SK-N-MC (cell line): ENCODE results near the gene STX10.

Experiments
- DNase-seq: peaks from one replicate; pipeline ENCODE4 v3.0.0-alpha.2; 2011; ENCODE audit warnings: low read depth, low spot score
- H3K27ac ChIP-seq: fragments of 200-600 bp; sonication (generic); 2 replicates; pipeline ENCODE4 v1.5.1; 2016; ENCODE audit warnings: mixed run types
- H3K36me3 ChIP-seq: fragments of 200-600 bp; sonication (generic); 2 replicates; pipeline ENCODE4 v1.6.1; 2017; ENCODE audit warnings: antibody characterized with exemption, low read length, mixed read lengths; ENCODE audit not compliant: insufficient read depth
- H3K4me3 ChIP-seq: fragments of 200-600 bp; sonication (generic); 2 replicates; pipeline ENCODE4 v1.5.1; 2016
- H3K9ac ChIP-seq: fragments of 200-600 bp; sonication (generic); 2 replicates; pipeline ENCODE4 v1.8.0; 2017; ENCODE audit warnings: mixed run types, mixed read lengths; ENCODE audit not compliant: insufficient read length
- H3K9me3 ChIP-seq: fragments of 200-600 bp; sonication (generic); 2 replicates; pipeline ENCODE4 v1.6.1; 2017; ENCODE audit warnings: low read depth, mild to moderate bottlenecking, antibody characterized with exemption, low read length, moderate library complexity, mixed read lengths
- EZH2 ChIP-seq: fragments of 200-600 bp; sonication (generic); IDR thresholded peaks from one replicate; pipeline ENCODE4 v1.6.1; 2017; ENCODE audit warnings: antibody characterized with exemption
- FOXP2 ChIP-seq: optimal IDR thresholded peaks from 2 replicates; pipeline ENCODE3; 2011; ENCODE audit warnings: mild to moderate bottlenecking, moderate library complexity; ENCODE audit not compliant: insufficient read depth; ENCODE audit errors: extremely low read length, control extremely low read depth
- POLR2AphosphoS5 ChIP-seq: IDR thresholded peaks from 2 replicates; pipeline ENCODE4 v1.6.1; 2012; ENCODE audit warnings: mild to moderate bottlenecking, low read depth, low read length, borderline replicate concordance

The STX10 gene

GRCh38 chr19:13155472-13156359 is 5.5 kb upstream of the STX10 start:
- no peaks in the 10 kb centered on the region for H3K36me3 ChIP-seq
- H3K4me3 ChIP-seq, result peak overlapping the region; percentile 81
- H3K9me3 ChIP-seq, result no peaks in the 10 kb centered on the region
- DNase-seq, result no peak
- peak overlapping the region; percentile 87 for H3K9ac ChIP-seq
- TF ChIP-seq EZH2, result no peak
- no peak for TF ChIP-seq FOXP2
- TF ChIP-seq POLR2AphosphoS5, result no peak
- H3K27ac ChIP-seq, result peak overlapping the region; percentile 54; the same call in 1 of the 2 replicates

GRCh38 chr19:13154911-13155471 is 4.8 kb upstream of the STX10 start:
- no peak for DNase-seq
- H3K4me3 ChIP-seq, result peak overlapping the region; percentile 81
- TF ChIP-seq EZH2, result no peak
- TF ChIP-seq FOXP2, result no peak
- no peak for TF ChIP-seq POLR2AphosphoS5
- no peaks in the 10 kb centered on the region for H3K9me3 ChIP-seq
- H3K27ac ChIP-seq, result peak overlapping the region; percentile 54; the same call in 1 of the 2 replicates
- H3K36me3 ChIP-seq, result no peaks in the 10 kb centered on the region
- H3K9ac ChIP-seq, result peak overlapping the region; percentile 87

GRCh38 chr19:13154241-13154778 is 4.1 kb upstream of the STX10 start:
- H3K9ac ChIP-seq, result peak overlapping the region; percentile 87
- H3K36me3 ChIP-seq, result no peaks in the 10 kb centered on the region
- no peaks in the 10 kb centered on the region for H3K9me3 ChIP-seq
- TF ChIP-seq EZH2 (no peak), POLR2AphosphoS5 (no peak), FOXP2 (no peak)
- peak overlapping the region; percentile 97 for H3K27ac ChIP-seq
- peak overlapping the region; percentile 81 for H3K4me3 ChIP-seq
- no peak for DNase-seq

- Histone ChIP-seq H3K9me3 (no peaks in the 10 kb centered on the region), H3K27ac (peak overlapping the region; percentile 97), H3K9ac (peak overlapping the region; percentile 87), H3K4me3 (peak overlapping the region; percentile 81), H3K36me3 (no peaks in the 10 kb centered on the region)
- DNase-seq, result no peak
- TF ChIP-seq FOXP2 (no peak), POLR2AphosphoS5 (no peak), EZH2 (no peak)
Measured at GRCh38 chr19:13153569-13154240, 3.5 kb upstream of the STX10 start.

- DNase-seq, result peak; percentile 86
- Histone ChIP-seq H3K4me3 (peak overlapping the region; percentile 81), H3K9ac (peak overlapping the region; percentile 87), H3K9me3 (no peaks in the 10 kb centered on the region), H3K27ac (peak overlapping the region; percentile 97), H3K36me3 (no peaks in the 10 kb centered on the region)
- TF ChIP-seq FOXP2, result peak; percentile 10
- TF ChIP-seq EZH2, result no peak
- peak; percentile 100 for TF ChIP-seq POLR2AphosphoS5
Measured at GRCh38 chr19:13152974-13153568, 2.9 kb upstream of the STX10 start.

GRCh38 chr19:13152356-13152973 is 2.3 kb upstream of the STX10 start:
- peak overlapping the region; percentile 87 for H3K9ac ChIP-seq
- DNase-seq, result no peak
- TF ChIP-seq FOXP2 (no peak), EZH2 (no peak), POLR2AphosphoS5 (no peak)
- H3K27ac ChIP-seq, result peak overlapping the region; percentile 97
- peak overlapping the region; percentile 81 for H3K4me3 ChIP-seq
- H3K9me3 ChIP-seq, result no peaks in the 10 kb centered on the region
- H3K36me3 ChIP-seq, result no peaks in the 10 kb centered on the region

GRCh38 chr19:13151605-13152355 is 1.6 kb upstream of the STX10 start:
- Histone ChIP-seq H3K36me3 (no peaks in the 10 kb centered on the region), H3K27ac (peak overlapping the region; percentile 97), H3K4me3 (peak overlapping the region; percentile 91), H3K9me3 (no peaks in the 10 kb centered on the region), H3K9ac (peak overlapping the region; percentile 98)
- DNase-seq, result peak; percentile 90
- TF ChIP-seq POLR2AphosphoS5 (peak; percentile 88), EZH2 (no peak), FOXP2 (no peak)
